Fibroblast of peridontal ligament (primary cell): ENCODE measurements around the gene PVALEF.
A peak's percentile ranks its signal among the peaks of the same experiment; 100 is the strongest.

Experiments
- DNase-seq: peaks from one replicate; pipeline ENCODE4 v3.0.0-alpha.2; 2010; ENCODE audit errors: extremely low read depth

Gene PVALEF

GRCh38 chr17:81197409-81197795 lies 32.1 kb downstream of the PVALEF start:
- no peak for DNase-seq

- no peak for DNase-seq
Measured at GRCh38 chr17:81197831-81198490, 32.7 kb downstream of the PVALEF start.

- no peak for DNase-seq
Measured at GRCh38 chr17:81198826-81199481, 33.6 kb downstream of the PVALEF start.

GRCh38 chr17:81199482-81199830 lies 34.1 kb downstream of the PVALEF start:
- DNase-seq = no peak

- DNase-seq = no peak
Measured at GRCh38 chr17:81200201-81200600, 34.9 kb downstream of the PVALEF start.

GRCh38 chr17:81200695-81201580 lies 35.6 kb downstream of the PVALEF start:
- peak; percentile 82 for DNase-seq

- DNase-seq = no peak
Measured at GRCh38 chr17:81202318-81202717, 37.0 kb downstream of the PVALEF start.

- no peak for DNase-seq
Measured at GRCh38 chr17:81203136-81203535, 37.8 kb downstream of the PVALEF start.

- DNase-seq = no peak
Measured at GRCh38 chr17:81204578-81204977, 39.3 kb downstream of the PVALEF start.

- DNase-seq = no peak
Measured at GRCh38 chr17:81206166-81206565, 40.9 kb downstream of the PVALEF start.

- no peak for DNase-seq
Measured at GRCh38 chr17:81206657-81207056, 41.4 kb downstream of the PVALEF start.

GRCh38 chr17:81207610-81208581 lies 42.6 kb downstream of the PVALEF start:
- no peak for DNase-seq

GRCh38 chr17:81208651-81209050 lies 43.3 kb downstream of the PVALEF start:
- DNase-seq = no peak

GRCh38 chr17:81209141-81209540 lies 43.8 kb downstream of the PVALEF start:
- no peak for DNase-seq

GRCh38 chr17:81210466-81210865 lies 45.2 kb downstream of the PVALEF start:
- no peak for DNase-seq

GRCh38 chr17:81210868-81211267 lies 45.6 kb downstream of the PVALEF start:
- no peak for DNase-seq

GRCh38 chr17:81212365-81212764 lies 47.1 kb downstream of the PVALEF start:
- DNase-seq = no peak

- no peak for DNase-seq
Measured at GRCh38 chr17:81213978-81214377, 48.7 kb downstream of the PVALEF start.

- no peak for DNase-seq
Measured at GRCh38 chr17:81217491-81217890, 52.2 kb downstream of the PVALEF start.

GRCh38 chr17:81218459-81218858 lies 53.2 kb downstream of the PVALEF start:
- no peak for DNase-seq

GRCh38 chr17:81218991-81219390 lies 53.7 kb downstream of the PVALEF start:
- no peak for DNase-seq
